ENCODE measurements around the gene MTCH1.

The MTCH1 gene

DNA sequence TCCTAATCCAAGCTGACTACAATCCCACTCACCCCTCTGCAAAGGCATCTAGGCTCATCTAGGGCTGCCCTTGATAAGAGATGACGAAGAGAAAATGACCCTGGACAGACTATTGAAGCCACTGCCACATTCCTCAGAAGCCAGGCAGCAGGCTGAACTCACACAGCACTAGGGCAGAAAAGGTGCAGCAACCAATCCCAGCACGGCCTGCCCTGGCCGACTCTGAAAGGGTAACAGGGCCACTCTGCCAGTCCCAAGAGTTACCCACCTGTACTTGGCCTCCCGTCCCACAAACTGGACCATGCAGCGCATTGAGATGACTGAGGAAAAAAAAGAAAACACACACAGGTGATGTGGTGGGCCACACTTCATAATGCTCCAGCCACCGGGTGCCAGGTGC, 9.1 kb downstream of the MTCH1 start:
- TF ChIP-seq, protein P1, sequence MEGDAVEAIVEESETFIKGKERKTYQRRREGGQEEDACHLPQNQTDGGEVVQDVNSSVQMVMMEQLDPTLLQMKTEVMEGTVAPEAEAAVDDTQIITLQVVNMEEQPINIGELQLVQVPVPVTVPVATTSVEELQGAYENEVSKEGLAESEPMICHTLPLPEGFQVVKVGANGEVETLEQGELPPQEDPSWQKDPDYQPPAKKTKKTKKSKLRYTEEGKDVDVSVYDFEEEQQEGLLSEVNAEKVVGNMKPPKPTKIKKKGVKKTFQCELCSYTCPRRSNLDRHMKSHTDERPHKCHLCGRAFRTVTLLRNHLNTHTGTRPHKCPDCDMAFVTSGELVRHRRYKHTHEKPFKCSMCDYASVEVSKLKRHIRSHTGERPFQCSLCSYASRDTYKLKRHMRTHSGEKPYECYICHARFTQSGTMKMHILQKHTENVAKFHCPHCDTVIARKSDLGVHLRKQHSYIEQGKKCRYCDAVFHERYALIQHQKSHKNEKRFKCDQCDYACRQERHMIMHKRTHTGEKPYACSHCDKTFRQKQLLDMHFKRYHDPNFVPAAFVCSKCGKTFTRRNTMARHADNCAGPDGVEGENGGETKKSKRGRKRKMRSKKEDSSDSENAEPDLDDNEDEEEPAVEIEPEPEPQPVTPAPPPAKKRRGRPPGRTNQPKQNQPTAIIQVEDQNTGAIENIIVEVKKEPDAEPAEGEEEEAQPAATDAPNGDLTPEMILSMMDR (IDR thresholded peaks at IDR 0.05; ENCODE audit: low read depth, low read length), result no peak
- H3K4me3 ChIP-seq (ENCODE audit: low read depth, low read length), result no peak overlapping the region

DNA sequence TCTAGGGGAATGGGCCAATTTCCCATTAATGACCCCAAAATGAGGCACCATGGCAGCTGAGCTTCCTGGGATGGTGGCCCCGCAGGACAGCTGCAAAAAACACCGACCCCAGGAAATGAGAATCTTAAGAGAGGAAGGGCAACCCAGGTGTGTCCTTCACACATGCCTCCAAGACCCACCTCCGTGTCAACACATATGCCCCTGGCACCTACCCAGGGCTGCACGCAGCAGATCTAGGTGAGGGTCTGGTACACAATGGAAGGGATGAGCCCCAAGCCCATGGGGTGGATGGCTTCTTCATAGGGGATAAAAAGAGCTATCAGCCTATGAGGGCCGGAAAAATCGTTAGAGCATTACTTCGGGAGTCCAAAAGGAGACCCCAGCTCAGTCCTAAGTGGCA, 9.5 kb downstream of the MTCH1 start:
- TF ChIP-seq, protein P1 (IDR thresholded peaks at IDR 0.05; ENCODE audit: low read depth, low read length), result no peak
- no peak overlapping the region for H3K4me3 ChIP-seq (ENCODE audit: low read depth, low read length)

DNA sequence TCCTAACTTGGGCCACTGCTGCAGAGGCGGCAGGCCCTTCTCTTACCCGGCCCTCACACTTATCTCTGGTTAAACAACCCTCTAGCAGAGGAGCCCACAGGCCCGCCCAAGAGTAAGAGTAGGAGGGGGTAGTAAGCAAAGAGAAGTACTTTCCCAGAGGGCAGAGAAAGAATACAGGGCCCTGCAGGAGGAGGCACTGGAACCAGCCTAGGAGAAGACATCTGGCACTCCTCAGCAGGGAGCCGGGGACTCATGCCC, 10.1 kb downstream of the MTCH1 start:
- H3K4me3 ChIP-seq (ENCODE audit: low read depth, low read length), result no peak overlapping the region
- TF ChIP-seq, protein P1 (IDR thresholded peaks at IDR 0.05; ENCODE audit: low read depth, low read length), result no peak

DNA sequence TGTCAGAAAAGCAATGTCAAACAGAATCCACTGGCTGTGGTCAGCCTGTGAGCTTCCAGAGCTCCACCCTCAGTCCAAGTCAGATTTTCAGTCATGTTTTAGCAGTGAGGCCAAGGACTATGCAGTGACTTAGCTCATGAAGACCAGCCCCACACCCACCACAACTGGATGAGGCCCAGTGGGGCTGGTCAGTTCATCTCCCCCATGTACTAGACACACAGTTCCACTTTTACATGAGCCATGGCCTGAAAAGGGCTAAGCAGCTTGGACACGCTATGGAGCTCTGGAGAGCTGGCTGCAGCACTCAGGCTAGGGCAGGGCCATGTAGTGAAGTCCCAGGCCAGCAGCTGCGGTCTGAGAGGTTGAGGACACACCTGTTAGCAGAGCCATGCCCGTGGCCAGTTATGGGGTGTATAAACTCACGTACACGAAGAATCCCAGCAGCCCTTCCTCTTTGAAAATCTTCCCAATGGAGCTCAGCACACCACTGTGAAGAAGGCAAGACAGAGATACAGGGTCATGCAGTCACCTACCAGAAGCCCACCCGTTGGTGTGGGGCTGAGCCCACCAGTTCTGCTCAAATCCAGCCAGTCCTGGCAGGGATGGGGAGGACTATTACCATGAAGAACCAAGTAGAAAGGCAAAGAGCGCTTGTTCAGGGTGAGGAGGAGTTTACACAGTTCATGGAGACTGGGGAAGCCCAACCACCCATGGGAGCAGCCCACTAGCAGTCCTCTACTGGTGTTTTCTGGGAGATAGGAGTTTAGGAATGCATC, 10.6 kb downstream of the MTCH1 start:
- TF ChIP-seq, protein P1 (IDR thresholded peaks at IDR 0.05; ENCODE audit: low read depth, low read length), result no peak
- H3K4me3 ChIP-seq (ENCODE audit: low read depth, low read length), result no peak overlapping the region

DNA sequence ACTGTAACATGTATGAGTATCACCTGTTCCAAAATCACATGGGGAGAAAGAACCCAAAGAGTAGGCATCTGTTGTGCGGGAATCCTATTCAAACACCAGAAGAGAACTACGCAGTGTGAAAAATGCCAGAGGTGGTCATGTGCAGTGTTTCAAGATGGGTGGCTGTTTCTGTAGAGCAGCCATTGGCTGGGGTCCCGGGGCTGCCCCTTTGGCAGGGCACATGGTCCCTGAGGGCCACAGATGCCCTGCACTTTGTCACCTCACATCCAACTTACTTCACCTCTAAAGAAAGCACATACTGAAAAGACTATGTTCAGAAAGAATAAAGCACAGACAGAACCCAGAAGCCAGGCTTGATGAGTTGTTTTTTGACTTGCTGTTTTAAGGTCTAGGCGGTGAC, 12.3 kb downstream of the MTCH1 start:
- TF ChIP-seq, protein P1 (IDR thresholded peaks at IDR 0.05; ENCODE audit: low read depth, low read length), result no peak
- H3K4me3 ChIP-seq (ENCODE audit: low read depth, low read length), result no peak overlapping the region

DNA sequence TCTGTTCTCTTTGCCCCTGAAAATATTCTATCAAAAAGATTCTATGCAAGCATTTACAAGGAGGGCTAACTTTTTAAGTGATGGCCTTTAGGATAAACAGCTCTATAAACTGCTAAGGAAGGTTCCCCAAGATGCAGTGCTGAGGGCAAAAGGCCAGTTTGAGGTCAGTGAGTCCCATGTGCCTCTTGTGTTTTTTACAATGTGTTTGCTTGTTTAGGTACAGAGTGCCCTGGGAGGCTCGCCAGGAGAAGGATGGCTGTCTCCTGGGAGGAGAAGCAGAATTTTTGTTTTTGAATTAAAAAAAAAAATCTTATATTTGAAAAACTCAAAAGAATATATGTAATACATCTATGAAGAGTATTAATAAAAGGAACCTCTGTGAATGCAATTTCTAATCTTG, 12.8 kb downstream of the MTCH1 start:
- H3K4me3 ChIP-seq (ENCODE audit: low read depth, low read length), result no peak overlapping the region
- TF ChIP-seq, protein P1 (IDR thresholded peaks at IDR 0.05; ENCODE audit: low read depth, low read length), result no peak

DNA sequence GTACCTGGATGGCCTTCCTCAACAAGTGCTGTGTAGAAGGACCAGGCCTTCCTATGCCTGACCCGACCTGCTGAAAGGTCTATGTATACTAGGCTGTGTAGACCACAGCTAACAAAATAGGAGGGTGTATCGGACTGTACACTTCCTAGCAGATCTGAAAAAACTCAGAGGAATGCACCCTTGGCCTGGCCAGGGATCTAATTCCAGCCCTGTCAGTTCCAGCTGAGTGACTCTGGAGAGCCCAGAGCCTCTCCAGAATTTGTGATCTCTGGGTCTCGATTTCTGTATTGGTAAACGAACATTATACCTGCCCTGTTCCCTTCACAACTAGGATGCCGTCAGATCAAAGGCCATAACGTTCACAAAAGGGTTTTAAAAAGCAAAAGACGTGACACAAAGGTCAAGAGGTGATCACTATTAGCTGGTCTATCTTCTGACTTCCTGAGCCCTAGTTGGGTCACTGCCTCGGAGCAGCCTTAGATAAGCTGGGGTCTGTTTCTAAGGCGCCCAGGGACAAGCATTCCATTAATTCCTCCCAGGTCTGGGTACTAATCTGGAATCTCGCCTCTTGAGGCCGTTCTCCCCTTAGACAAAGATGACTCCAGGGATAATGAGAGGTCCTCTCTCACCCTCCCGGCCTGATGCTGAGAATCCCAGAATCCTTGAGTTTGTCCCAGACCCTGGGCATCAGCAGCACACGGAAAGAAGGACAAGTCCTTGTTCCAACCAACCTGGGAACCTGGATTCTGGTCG, 13.9 kb downstream of the MTCH1 start:
- no peak overlapping the region for H3K4me3 ChIP-seq (ENCODE audit: low read depth, low read length)
- TF ChIP-seq, protein P1 (IDR thresholded peaks at IDR 0.05; ENCODE audit: low read depth, low read length), result no peak

Measured in WI38 (cell line).